GM19240 (cell line): ENCODE results near the gene ITGB5.
A peak's percentile ranks its signal among the peaks of the same experiment; 100 is the strongest.
"Not testable (repeated sequence)": the region's sequence is repeated elsewhere in the genome, so short reads cannot be mapped to it uniquely, and the experiment has no call there.

ENCODE experiments used
- DNase-seq: peaks from one replicate; pipeline ENCODE4 v3.0.0; 2011; ENCODE audit warnings: low spot score; ENCODE audit not compliant: insufficient read length

ITGB5 gene

GRCh38 chr3:124837730-124838186 is 49.4 kb downstream of the ITGB5 start:
- no peak for DNase-seq

- DNase-seq, result no peak
Measured at GRCh38 chr3:124837065-124837464, 50.1 kb downstream of the ITGB5 start.

- no peak for DNase-seq
Measured at GRCh38 chr3:124836448-124836847, 50.7 kb downstream of the ITGB5 start.

- peak; percentile 67 for DNase-seq
Measured at GRCh38 chr3:124834723-124835718, 52.1 kb downstream of the ITGB5 start.

GRCh38 chr3:124833710-124834332 is 53.3 kb downstream of the ITGB5 start:
- DNase-seq, result no peak

- DNase-seq, result no peak
Measured at GRCh38 chr3:124832782-124833709, 54.1 kb downstream of the ITGB5 start.

GRCh38 chr3:124831628-124832199 is 55.5 kb downstream of the ITGB5 start:
- no peak for DNase-seq

GRCh38 chr3:124829819-124830554 is 57.2 kb downstream of the ITGB5 start:
- no peak for DNase-seq

- DNase-seq, result no peak
Measured at GRCh38 chr3:124829178-124829818, 57.9 kb downstream of the ITGB5 start.

GRCh38 chr3:124827476-124828206 is 59.5 kb downstream of the ITGB5 start:
- DNase-seq, result not testable (repeated sequence)

- DNase-seq, result no peak
Measured at GRCh38 chr3:124826703-124827102, 60.5 kb downstream of the ITGB5 start.

GRCh38 chr3:124824286-124824915 is 62.8 kb downstream of the ITGB5 start:
- DNase-seq, result no peak

GRCh38 chr3:124823648-124824047 is 63.5 kb downstream of the ITGB5 start:
- no peak for DNase-seq

GRCh38 chr3:124823206-124823605 is 64.0 kb downstream of the ITGB5 start:
- DNase-seq, result no peak

GRCh38 chr3:124821356-124821755 is 65.8 kb downstream of the ITGB5 start:
- no peak for DNase-seq

GRCh38 chr3:124818398-124819091 is 68.6 kb downstream of the ITGB5 start:
- DNase-seq, result no peak

GRCh38 chr3:124817079-124817478 is 70.1 kb downstream of the ITGB5 start:
- no peak for DNase-seq

GRCh38 chr3:124816206-124816605 is 71.0 kb downstream of the ITGB5 start:
- no peak for DNase-seq
